Measurements from ENCODE around the gene CDH4.

The CDH4 gene

GRCh38 chr20:61817575-61817974 is 565.5 kb downstream of the CDH4 start:
- DNase-seq, result no peak

- DNase-seq, result no peak
Measured at GRCh38 chr20:61818746-61819573, 566.9 kb downstream of the CDH4 start.

- DNase-seq, result no peak
Measured at GRCh38 chr20:61819574-61819846, 567.4 kb downstream of the CDH4 start.

GRCh38 chr20:61819921-61820825 is 568.1 kb downstream of the CDH4 start:
- DNase-seq, result no peak

GRCh38 chr20:61821735-61822134 is 569.7 kb downstream of the CDH4 start:
- DNase-seq, result no peak

- DNase-seq, result no peak
Measured at GRCh38 chr20:61822396-61822795, 570.3 kb downstream of the CDH4 start.

GRCh38 chr20:61823242-61823641 is 571.2 kb downstream of the CDH4 start:
- no peak for DNase-seq

- DNase-seq, result no peak
Measured at GRCh38 chr20:61828891-61829290, 576.8 kb downstream of the CDH4 start.

- no peak for DNase-seq
Measured at GRCh38 chr20:61829526-61829925, 577.5 kb downstream of the CDH4 start.

- DNase-seq, result no peak
Measured at GRCh38 chr20:61830241-61830930, 578.3 kb downstream of the CDH4 start.

- no peak for DNase-seq
Measured at GRCh38 chr20:61830991-61831390, 578.9 kb downstream of the CDH4 start.

- no peak for DNase-seq
Measured at GRCh38 chr20:61832181-61832580, 580.1 kb downstream of the CDH4 start.

GRCh38 chr20:61833807-61834610 is 581.9 kb downstream of the CDH4 start:
- DNase-seq, result no peak

- DNase-seq, result no peak
Measured at GRCh38 chr20:61835301-61835700, 583.2 kb downstream of the CDH4 start.

GRCh38 chr20:61835791-61836350 is 583.8 kb downstream of the CDH4 start:
- DNase-seq, result no peak

GRCh38 chr20:61837200-61837599 is 585.1 kb downstream of the CDH4 start:
- no peak for DNase-seq

- DNase-seq, result no peak
Measured at GRCh38 chr20:61839223-61839911, 587.3 kb downstream of the CDH4 start.

GRCh38 chr20:61839912-61840778 is 588.1 kb downstream of the CDH4 start:
- no peak for DNase-seq

- DNase-seq, result no peak
Measured at GRCh38 chr20:61840779-61841455, 588.9 kb downstream of the CDH4 start.

GRCh38 chr20:61841551-61841950 is 589.5 kb downstream of the CDH4 start:
- no peak for DNase-seq

Data from stimulated activated CD4-positive, alpha-beta T cell treated with anti-CD3 and anti-CD28 coated beads, Interleukin-4, amount 100 ng/mL, for 24 hours (primary cell).